ENCODE results near the gene PJA1. TPM values are rescaled to one million over a fixed set of nuclear protein-coding genes. Genes with fewer than 3 reads are reported as not detected.

Gene PJA1
- total and polyA plus RNA-seq, 4 experiments from 2014 or later = 23.9 to 44.1 (median 32.2) TPM

- CTCF ChIA-PET (ENCODE audit: partially characterized antibody) = no interaction called here
- Mint-ChIP-seq H3K4me3 (no peak overlapping the region), H3K9me3 (peaks cover 0 to 1% (median 0%) of the 10 kb centered on the region in 8 donors), H3K4me1 (peaks cover 0 to 2% (median 0%) of the 10 kb centered on the region in 4 donors), H3K36me3 (no peaks in the 10 kb centered on the region), H3K27me3 (peaks cover 0 to 1% of the 10 kb centered on the region in 2 donors), H3K27ac (no peak overlapping the region)
- intact Hi-C loops (cut with micrococcal nuclease) = no loop called here
- DNase-seq = no peak
- Histone ChIP-seq H3K9me3 (ENCODE audit: control insufficient read depth in 1 of 2, low read length in 2 of 2) (no peaks in the 10 kb centered on the region), H3K36me3 (ENCODE audit: insufficient read depth, low read length) (no peaks in the 10 kb centered on the region), H3K27ac (ENCODE audit: low read depth, low read length) (no peak overlapping the region), H3K4me1 (ENCODE audit: insufficient read depth, low read length) (no peaks in the 10 kb centered on the region), H3K4me3 (ENCODE audit: low read length in 2 of 2) (no peak overlapping the region), H3K27me3 (ENCODE audit: insufficient read depth, low read length) (no peaks in the 10 kb centered on the region)
- POLR2A ChIA-PET (ENCODE audit: partially characterized antibody) = no interaction called here
Observed at GRCh38 chrX:69151866-69152284, 13.4 kb downstream of the PJA1 start.

GRCh38 chrX:69150281-69150960, 14.8 kb downstream of the PJA1 start:
- H3K27ac Mint-ChIP-seq = no peak overlapping the region
- no peaks in the 10 kb centered on the region for H3K36me3 Mint-ChIP-seq
- ChIA-PET POLR2A (ENCODE audit: partially characterized antibody) (no interaction called here), CTCF (ENCODE audit: partially characterized antibody) (no interaction called here)
- no peaks in the 10 kb centered on the region for H3K27me3 ChIP-seq (ENCODE audit: insufficient read depth, low read length)
- intact Hi-C loops (cut with micrococcal nuclease) = no loop called here
- H3K9me3 Mint-ChIP-seq = no peaks in the 10 kb centered on the region
- H3K9me3 ChIP-seq (ENCODE audit: control insufficient read depth in 1 of 2, low read length in 2 of 2) = no peaks in the 10 kb centered on the region
- no peak overlapping the region for H3K4me3 ChIP-seq (ENCODE audit: low read length in 2 of 2)
- H3K36me3 ChIP-seq (ENCODE audit: insufficient read depth, low read length) = no peaks in the 10 kb centered on the region
- no peak overlapping the region for H3K4me3 Mint-ChIP-seq
- peaks cover 0 to 1% of the 10 kb centered on the region in 2 donors for H3K27me3 Mint-ChIP-seq
- peaks cover 0 to 2% (median 0%) of the 10 kb centered on the region in 4 donors for H3K4me1 Mint-ChIP-seq
- H3K4me1 ChIP-seq (ENCODE audit: insufficient read depth, low read length) = no peaks in the 10 kb centered on the region
- no peak overlapping the region for H3K27ac ChIP-seq (ENCODE audit: low read depth, low read length)
- DNase-seq = no peak

- no peaks in the 10 kb centered on the region for H3K4me1 ChIP-seq (ENCODE audit: insufficient read depth, low read length)
- Mint-ChIP-seq H3K27ac (peak overlapping the region in 1 of 7 donors; percentile 52), H3K4me1 (peaks cover 0 to 2% (median 0%) of the 10 kb centered on the region in 4 donors), H3K9me3 (no peaks in the 10 kb centered on the region), H3K4me3 (no peak overlapping the region), H3K27me3 (peaks cover 0 to 1% of the 10 kb centered on the region in 2 donors), H3K36me3 (no peaks in the 10 kb centered on the region)
- no peak overlapping the region for H3K27ac ChIP-seq (ENCODE audit: low read depth, low read length)
- H3K4me3 ChIP-seq (ENCODE audit: low read length in 2 of 2) = no peak overlapping the region
- ChIA-PET POLR2A (ENCODE audit: partially characterized antibody) (no interaction called here), CTCF (ENCODE audit: partially characterized antibody) (no interaction called here)
- H3K9me3 ChIP-seq (ENCODE audit: control insufficient read depth in 1 of 2, low read length in 2 of 2) = no peaks in the 10 kb centered on the region
- DNase-seq = no peak
- H3K27me3 ChIP-seq (ENCODE audit: insufficient read depth, low read length) = no peaks in the 10 kb centered on the region
- H3K36me3 ChIP-seq (ENCODE audit: insufficient read depth, low read length) = no peaks in the 10 kb centered on the region
- intact Hi-C loops (cut with micrococcal nuclease) = no loop called here
Observed at GRCh38 chrX:69149466-69150280, 15.6 kb downstream of the PJA1 start.

- H3K4me3 ChIP-seq (ENCODE audit: low read length in 2 of 2) = no peak overlapping the region
- DNase-seq = no peak
- H3K4me1 ChIP-seq (ENCODE audit: insufficient read depth, low read length) = no peaks in the 10 kb centered on the region
- Mint-ChIP-seq H3K4me1 (peaks cover 0 to 2% (median 0%) of the 10 kb centered on the region in 4 donors), H3K36me3 (no peaks in the 10 kb centered on the region), H3K27me3 (peaks cover 0 to 1% of the 10 kb centered on the region in 2 donors), H3K27ac (no peak overlapping the region), H3K4me3 (no peak overlapping the region), H3K9me3 (no peaks in the 10 kb centered on the region)
- no peaks in the 10 kb centered on the region for H3K36me3 ChIP-seq (ENCODE audit: insufficient read depth, low read length)
- ChIA-PET CTCF (ENCODE audit: partially characterized antibody) (no interaction called here), POLR2A (ENCODE audit: partially characterized antibody) (no interaction called here)
- no peak overlapping the region for H3K27ac ChIP-seq (ENCODE audit: low read depth, low read length)
- H3K9me3 ChIP-seq (ENCODE audit: control insufficient read depth in 1 of 2, low read length in 2 of 2) = no peaks in the 10 kb centered on the region
- H3K27me3 ChIP-seq (ENCODE audit: insufficient read depth, low read length) = no peaks in the 10 kb centered on the region
- intact Hi-C loops (cut with micrococcal nuclease) = no loop called here
Observed at GRCh38 chrX:69148946-69149345, 16.3 kb downstream of the PJA1 start.

- CTCF ChIA-PET (ENCODE audit: partially characterized antibody) = no interaction called here
- no peaks in the 10 kb centered on the region for H3K4me1 ChIP-seq (ENCODE audit: insufficient read depth, low read length)
- intact Hi-C loops (cut with micrococcal nuclease) = no loop called here
- no peak for DNase-seq
- H3K9me3 ChIP-seq (ENCODE audit: control insufficient read depth in 1 of 2, low read length in 2 of 2) = no peaks in the 10 kb centered on the region
- H3K36me3 Mint-ChIP-seq = no peaks in the 10 kb centered on the region
- POLR2A ChIA-PET (ENCODE audit: partially characterized antibody) = no interaction called here
- no peaks in the 10 kb centered on the region for H3K27me3 ChIP-seq (ENCODE audit: insufficient read depth, low read length)
- H3K4me3 Mint-ChIP-seq = no peak overlapping the region
- H3K27me3 Mint-ChIP-seq = peaks cover 0 to 1% of the 10 kb centered on the region in 2 donors
- peaks cover 0 to 2% (median 0%) of the 10 kb centered on the region in 4 donors for H3K4me1 Mint-ChIP-seq
- H3K9me3 Mint-ChIP-seq = no peaks in the 10 kb centered on the region
- no peaks in the 10 kb centered on the region for H3K36me3 ChIP-seq (ENCODE audit: insufficient read depth, low read length)
- no peak overlapping the region for H3K4me3 ChIP-seq (ENCODE audit: low read length in 2 of 2)
- H3K27ac Mint-ChIP-seq = no peak overlapping the region
- H3K27ac ChIP-seq (ENCODE audit: low read depth, low read length) = no peak overlapping the region
Observed at GRCh38 chrX:69146739-69147138, 18.5 kb downstream of the PJA1 start.

- H3K36me3 Mint-ChIP-seq = no peaks in the 10 kb centered on the region
- no peak for DNase-seq
Observed at GRCh38 chrX:69145714-69146113, 19.5 kb downstream of the PJA1 start.

GRCh38 chrX:69144838-69145680, 20.2 kb downstream of the PJA1 start:
- Histone ChIP-seq H3K36me3 (ENCODE audit: insufficient read depth, low read length) (no peaks in the 10 kb centered on the region), H3K4me1 (ENCODE audit: insufficient read depth, low read length) (no peaks in the 10 kb centered on the region), H3K4me3 (ENCODE audit: low read length in 2 of 2) (no peak overlapping the region), H3K9me3 (ENCODE audit: control insufficient read depth in 1 of 2, low read length in 2 of 2) (no peaks in the 10 kb centered on the region), H3K27ac (ENCODE audit: low read depth, low read length) (no peak overlapping the region), H3K27me3 (ENCODE audit: insufficient read depth, low read length) (no peaks in the 10 kb centered on the region)
- POLR2A ChIA-PET (ENCODE audit: partially characterized antibody) = no interaction called here
- CTCF ChIA-PET (ENCODE audit: partially characterized antibody) = interaction anchor here (1.1 kb wide), 1 partner anchor 77 kb away, joined by 3 read pairs; no protein-coding TSS in a partner anchor
- intact Hi-C loops (cut with micrococcal nuclease) = no loop called here
- H3K27me3 Mint-ChIP-seq = peaks cover 0 to 1% of the 10 kb centered on the region in 2 donors
- no peak overlapping the region for H3K4me3 Mint-ChIP-seq
- peak overlapping the region in 1 of 7 donors; percentile 8 for H3K27ac Mint-ChIP-seq
- H3K9me3 Mint-ChIP-seq = no peaks in the 10 kb centered on the region
- no peaks in the 10 kb centered on the region for H3K36me3 Mint-ChIP-seq
- H3K4me1 Mint-ChIP-seq = no peaks in the 10 kb centered on the region
- no peak for DNase-seq

More at GRCh38 chrX:69145714-69146113, 19.5 kb downstream of the PJA1 start:
- Histone ChIP-seq H3K4me1 (ENCODE audit: insufficient read depth, low read length) (no peaks in the 10 kb centered on the region), H3K9me3 (ENCODE audit: control insufficient read depth in 1 of 2, low read length in 2 of 2) (no peaks in the 10 kb centered on the region), H3K36me3 (ENCODE audit: insufficient read depth, low read length) (no peaks in the 10 kb centered on the region), H3K4me3 (ENCODE audit: low read length in 2 of 2) (no peak overlapping the region), H3K27ac (ENCODE audit: low read depth, low read length) (no peak overlapping the region), H3K27me3 (ENCODE audit: insufficient read depth, low read length) (no peaks in the 10 kb centered on the region)
- H3K27ac Mint-ChIP-seq = no peak overlapping the region
- intact Hi-C loops (cut with micrococcal nuclease) = no loop called here
- no peak overlapping the region for H3K4me3 Mint-ChIP-seq
- no peaks in the 10 kb centered on the region for H3K9me3 Mint-ChIP-seq
- H3K27me3 Mint-ChIP-seq = peaks cover 0 to 1% of the 10 kb centered on the region in 2 donors
- no peaks in the 10 kb centered on the region for H3K4me1 Mint-ChIP-seq
- ChIA-PET POLR2A (ENCODE audit: partially characterized antibody) (no interaction called here), CTCF (ENCODE audit: partially characterized antibody) (no interaction called here)
